Measurements from ENCODE around the gene KRTAP5-1.

KRTAP5-1 gene

DNA sequence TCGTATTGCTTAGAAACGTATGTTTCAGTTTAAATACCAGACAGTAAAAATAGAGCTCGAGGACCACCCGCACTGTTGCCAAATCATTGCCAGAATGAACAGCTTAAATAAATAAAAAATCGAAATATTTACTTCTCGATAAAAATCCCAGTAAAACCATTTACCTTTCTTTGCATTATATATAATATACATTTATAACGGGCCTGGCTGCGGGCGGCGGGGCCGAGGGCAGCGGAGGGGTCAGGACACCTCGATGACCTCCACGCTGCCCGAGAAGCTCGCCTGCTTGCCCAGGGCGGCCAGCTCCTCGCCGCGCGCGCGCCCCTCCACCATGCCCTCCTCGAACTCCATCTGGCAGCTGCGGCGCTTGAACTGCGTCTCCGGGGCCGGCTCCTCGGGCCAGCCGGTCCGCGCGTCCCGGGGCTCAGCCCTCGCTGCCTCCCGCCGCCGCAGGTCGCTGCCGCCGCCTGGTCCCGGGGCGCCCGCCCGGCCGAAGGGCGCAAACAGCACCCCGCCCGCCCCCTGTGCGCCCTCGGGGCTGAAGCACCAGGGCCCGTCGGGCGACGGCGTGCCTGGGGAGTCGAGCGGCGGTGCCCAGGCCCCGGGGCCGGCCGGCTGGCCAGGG lies 28.7 kb downstream of the KRTAP5-1 start:
- no peak for DNase-seq (ENCODE audit: insufficient read length, low spot score)
- TF ChIP-seq POLR2A (IDR thresholded peaks at IDR 0.05; ENCODE audit: low read depth, low read length): no peak
- FAIRE-seq: no peak

DNA sequence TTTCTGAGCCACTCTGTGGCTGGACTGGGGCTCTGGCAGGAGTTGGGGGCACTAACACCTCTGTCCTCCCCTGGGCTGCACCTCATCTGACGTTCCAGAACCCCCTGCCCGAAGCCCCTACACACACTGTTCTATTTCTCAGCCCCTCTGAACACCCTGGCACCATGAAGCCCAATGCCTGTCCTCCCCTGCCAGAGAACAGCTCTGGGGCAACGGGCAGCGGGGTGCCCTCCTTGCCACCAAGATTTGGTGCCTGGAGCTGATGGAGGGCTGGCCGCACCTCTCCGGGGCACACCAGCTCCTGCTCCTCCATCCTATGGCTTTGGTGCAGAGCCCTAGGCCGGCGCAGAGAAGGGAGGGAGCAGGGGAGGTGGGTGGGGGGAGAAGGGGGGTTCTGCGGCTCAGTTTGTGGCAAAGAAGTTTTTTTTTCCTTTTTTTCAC lies 29.4 kb downstream of the KRTAP5-1 start:
- no peak for FAIRE-seq
- no peak for DNase-seq (ENCODE audit: insufficient read length, low spot score)
- no peak for TF ChIP-seq POLR2A (IDR thresholded peaks at IDR 0.05; ENCODE audit: low read depth, low read length)

GRCh38 chr11:1554981-1555712 lies 29.9 kb downstream of the KRTAP5-1 start:
- no peak for TF ChIP-seq POLR2A (IDR thresholded peaks at IDR 0.05; ENCODE audit: low read depth, low read length)
- FAIRE-seq: no peak
- DNase-seq (ENCODE audit: insufficient read length, low spot score): no peak

GRCh38 chr11:1553808-1554594 lies 31.1 kb downstream of the KRTAP5-1 start:
- FAIRE-seq (no peak), DNase-seq (ENCODE audit: insufficient read length, low spot score) (no peak)
- no peak for TF ChIP-seq POLR2A (IDR thresholded peaks at IDR 0.05; ENCODE audit: low read depth, low read length)

GRCh38 chr11:1549338-1550330 lies 35.4 kb downstream of the KRTAP5-1 start:
- TF ChIP-seq POLR2A (IDR thresholded peaks at IDR 0.05; ENCODE audit: low read depth, low read length): no peak
- no peak for DNase-seq (ENCODE audit: insufficient read length, low spot score)
- no peak for FAIRE-seq

GRCh38 chr11:1548221-1549070 lies 36.6 kb downstream of the KRTAP5-1 start:
- DNase-seq (ENCODE audit: insufficient read length, low spot score) (peak; percentile 94), FAIRE-seq (no peak)
- TF ChIP-seq POLR2A (IDR thresholded peaks at IDR 0.05; ENCODE audit: low read depth, low read length): no peak

DNA sequence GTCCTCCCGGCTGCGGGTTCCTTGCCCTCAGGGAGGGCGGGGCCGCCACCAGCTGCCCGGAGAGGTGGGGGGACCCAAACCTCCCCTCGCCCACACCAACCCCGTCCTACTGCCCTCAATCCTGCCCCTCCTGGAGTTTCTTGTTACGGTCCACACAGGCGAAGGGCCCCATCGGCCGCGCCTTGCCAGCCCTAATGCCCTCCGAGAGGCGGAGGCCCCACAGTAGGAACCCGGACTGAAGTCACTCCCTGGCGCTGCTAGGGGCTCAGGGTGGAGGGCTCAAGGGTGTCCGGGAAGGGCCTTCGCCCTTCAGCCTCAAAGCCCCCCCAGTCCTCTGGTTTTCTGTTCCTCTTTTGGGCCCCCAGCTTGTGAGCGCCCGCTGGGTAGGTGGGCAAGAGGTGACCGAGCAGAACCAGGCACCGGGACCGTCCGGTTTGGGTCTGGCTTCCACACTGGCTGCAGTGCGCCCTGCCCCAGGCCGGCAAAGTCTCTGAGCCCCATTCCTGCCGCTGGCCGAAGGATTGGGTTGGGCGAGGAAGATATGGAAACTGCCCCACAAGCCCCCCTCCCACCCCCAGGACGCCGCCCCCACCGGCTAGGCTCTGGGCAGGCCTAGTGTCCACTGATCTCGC lies 37.5 kb downstream of the KRTAP5-1 start:
- DNase-seq (ENCODE audit: insufficient read length, low spot score): no peak
- TF ChIP-seq POLR2A (IDR thresholded peaks at IDR 0.05; ENCODE audit: low read depth, low read length): no peak
- no peak for FAIRE-seq

DNA sequence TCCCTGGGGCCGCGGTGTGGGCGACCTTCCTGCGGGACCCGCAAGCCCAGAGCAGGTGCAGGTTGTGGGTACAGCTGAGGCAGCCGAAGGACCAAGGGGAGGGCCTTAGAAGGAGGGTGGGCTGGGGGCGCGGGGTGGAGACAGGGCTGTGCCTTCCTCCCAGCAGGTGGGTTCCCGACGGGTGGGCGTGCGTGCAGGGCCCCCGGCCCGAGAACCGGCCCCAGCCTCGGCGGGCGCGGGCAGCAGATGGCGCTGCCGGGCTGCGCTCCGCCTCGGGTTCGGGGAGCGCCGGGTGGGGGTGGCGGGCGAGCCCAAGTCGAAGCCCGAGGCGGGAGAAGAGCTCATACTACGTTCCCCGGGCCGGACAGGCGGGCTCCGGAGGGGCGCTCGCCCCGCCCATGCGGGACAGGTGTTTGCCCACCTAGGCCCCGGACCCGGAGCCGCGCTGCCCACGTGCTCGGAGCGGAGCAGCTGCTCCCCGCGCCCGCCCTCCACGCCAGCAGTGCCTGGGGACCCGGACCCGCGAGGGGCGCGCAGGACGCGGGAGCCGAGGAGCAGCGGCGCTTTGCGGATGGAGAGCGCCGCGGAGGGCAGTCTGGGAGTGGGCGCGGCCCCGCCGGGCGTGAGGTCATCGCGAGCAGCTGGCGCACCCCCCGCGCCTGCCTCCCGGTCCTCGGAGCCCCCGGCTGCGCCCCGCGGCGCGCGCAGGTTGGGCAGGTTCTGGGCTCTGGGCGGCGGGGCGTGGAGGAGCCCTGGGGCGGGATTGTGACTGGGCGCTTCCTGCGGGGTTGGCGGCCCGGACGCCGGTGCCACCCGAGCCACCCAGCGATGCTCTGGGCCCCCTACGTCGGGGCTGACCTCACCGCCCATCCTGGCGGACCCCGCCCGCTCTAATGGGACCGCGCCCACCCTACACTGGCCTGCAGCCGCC lies 38.3 kb downstream of the KRTAP5-1 start:
- DNase-seq (ENCODE audit: insufficient read length, low spot score) (peak; percentile 89), FAIRE-seq (no peak)
- TF ChIP-seq POLR2A (IDR thresholded peaks at IDR 0.05; ENCODE audit: low read depth, low read length): no peak

DNA sequence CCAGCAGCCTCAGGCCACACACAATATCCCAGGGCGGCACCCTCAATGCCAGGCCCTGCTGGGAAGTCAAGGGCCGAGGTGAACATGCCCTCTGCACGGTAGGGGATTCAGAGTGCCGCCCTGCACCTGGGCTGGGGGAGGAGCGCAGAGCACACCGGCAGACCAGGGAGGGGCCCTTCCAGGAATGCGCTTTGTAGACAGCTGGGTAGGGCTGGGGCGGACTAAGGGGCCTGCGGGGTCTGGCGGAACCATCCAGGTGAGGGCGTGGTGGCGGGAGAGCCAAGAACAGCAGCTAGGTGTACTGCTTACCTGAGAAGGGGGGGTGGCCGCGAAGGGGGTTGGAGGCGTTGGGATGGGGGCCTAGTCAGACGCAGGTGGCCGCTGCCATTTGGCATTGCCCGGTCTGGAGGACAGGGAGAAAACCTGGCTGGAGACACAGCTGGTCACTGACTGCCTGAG lies 39.0 kb downstream of the KRTAP5-1 start:
- no peak for DNase-seq (ENCODE audit: insufficient read length, low spot score)
- no peak for FAIRE-seq
- no peak for TF ChIP-seq POLR2A (IDR thresholded peaks at IDR 0.05; ENCODE audit: low read depth, low read length)

GRCh38 chr11:1545432-1545831 lies 39.7 kb downstream of the KRTAP5-1 start:
- TF ChIP-seq POLR2A (IDR thresholded peaks at IDR 0.05; ENCODE audit: low read depth, low read length): no peak
- DNase-seq (ENCODE audit: insufficient read length, low spot score): no peak
- FAIRE-seq: no peak

GRCh38 chr11:1544536-1544935 lies 40.5 kb downstream of the KRTAP5-1 start:
- TF ChIP-seq POLR2A (IDR thresholded peaks at IDR 0.05; ENCODE audit: low read depth, low read length): no peak
- FAIRE-seq: no peak

More at GRCh38 chr11:1544536-1544935, 40.5 kb downstream of the KRTAP5-1 start:
- DNase-seq (ENCODE audit: insufficient read length, low spot score): no peak

Data from H54 (cell line).